OCI-LY1 (cell line): ENCODE data around the gene ANKFY1.

Experiments used
- H2AFZ ChIP-seq: fragments of 200-600 bp; sonication (generic), shearing (Covaris generic); 2 replicates; pipeline ENCODE4 v1.6.0; 2014; ENCODE audit warnings: antibody characterized with exemption, mild to moderate bottlenecking, low read length
- H3F3A ChIP-seq: fragments of 200-600 bp; sonication (generic), shearing (Covaris generic); 2 replicates; pipeline ENCODE4 v1.6.0; 2014; ENCODE audit warnings: mild to moderate bottlenecking, antibody characterized with exemption, low read length, moderate library complexity; ENCODE audit not compliant: insufficient read depth
- H3K27ac ChIP-seq: fragments of 200-600 bp; sonication (generic); 2 replicates; pipeline ENCODE4 v1.5.1; 2014; ENCODE audit warnings: low read length, mixed run types, mild to moderate bottlenecking, low read depth; ENCODE audit not compliant: poor library complexity, severe bottlenecking
- H3K27me3 ChIP-seq: fragments of 200-600 bp; sonication (generic); 2 replicates; pipeline ENCODE4 v1.6.0; 2014; ENCODE audit warnings: antibody characterized with exemption, mild to moderate bottlenecking, low read length, moderate library complexity; ENCODE audit not compliant: insufficient read depth
- H3K36me3 ChIP-seq: fragments of 200-600 bp; sonication (generic); 2 replicates; pipeline ENCODE4 v1.6.1; 2014; ENCODE audit warnings: mild to moderate bottlenecking, antibody characterized with exemption, low read length, moderate library complexity, mixed read lengths; ENCODE audit not compliant: insufficient read depth
- H3K4me1 ChIP-seq: fragments of 200-600 bp; sonication (generic); 2 replicates; pipeline ENCODE4 v1.5.1; 2014; ENCODE audit warnings: mild to moderate bottlenecking, low read length, moderate library complexity; ENCODE audit not compliant: insufficient read depth, severe bottlenecking
- H3K4me2 ChIP-seq: fragments of 200-600 bp; sonication (generic), shearing (Covaris generic); 2 replicates; pipeline ENCODE4 v1.6.1; 2014; ENCODE audit warnings: low read length
- H3K4me3 ChIP-seq: fragments of 200-600 bp; sonication (generic); 2 replicates; pipeline ENCODE4 v1.5.1; 2014; ENCODE audit warnings: low read length, low read depth, mild to moderate bottlenecking, mixed read lengths; ENCODE audit not compliant: poor library complexity, severe bottlenecking
- H3K79me2 ChIP-seq: fragments of 200-600 bp; shearing (Covaris generic); 2 replicates; pipeline ENCODE4 v1.6.1; 2016; ENCODE audit warnings: mixed run types, low read length, mixed read lengths; ENCODE audit not compliant: insufficient read depth
- H3K9ac ChIP-seq: fragments of 200-600 bp; sonication (generic), shearing (Covaris generic); 2 replicates; pipeline ENCODE4 v1.6.1; 2014; ENCODE audit warnings: mild to moderate bottlenecking, low read length, mixed read lengths
- H3K9me2 ChIP-seq: fragments of 200-600 bp; sonication (generic), shearing (Covaris generic); 2 replicates; pipeline ENCODE4 v1.6.1; 2014; ENCODE audit warnings: low read depth, mild to moderate bottlenecking, low read length, mixed read lengths
- H3K9me3 ChIP-seq: fragments of 200-600 bp; shearing (Covaris generic); 2 replicates; pipeline ENCODE4 v1.6.1; 2014; ENCODE audit warnings: low read length, mixed read lengths
- H4K20me1 ChIP-seq: fragments of 200-600 bp; sonication (generic), shearing (Covaris generic); 2 replicates; pipeline ENCODE4 v1.6.0; 2016; ENCODE audit warnings: mild to moderate bottlenecking, low read length; ENCODE audit not compliant: insufficient read depth
- CTCF ChIP-seq: fragments of 200-600 bp; sonication (generic), shearing (Covaris generic); IDR thresholded peaks from 2 replicates; pipeline ENCODE4 v1.5.1; 2017; ENCODE audit warnings: mild to moderate bottlenecking, antibody characterized with exemption, low read length, moderate library complexity, mixed read lengths
- EZH2 ChIP-seq: fragments of 200-600 bp; sonication (generic), shearing (Covaris generic); IDR thresholded peaks from 2 replicates; pipeline ENCODE4 v1.8.0; 2017; ENCODE audit warnings: borderline replicate concordance, mixed run types, mild to moderate bottlenecking, antibody characterized with exemption, low read length, moderate library complexity, mixed read lengths

ANKFY1 gene

GRCh38 chr17:4166419-4166818, 97.4 kb downstream of the ANKFY1 start:
- H2AFZ ChIP-seq = no peak overlapping the region
- H3K4me2 ChIP-seq = no peak overlapping the region
- H3K9ac ChIP-seq = no peak overlapping the region
- H4K20me1 ChIP-seq = no peaks in the 10 kb centered on the region
- H3K36me3 ChIP-seq = peaks cover 76% of the 10 kb centered on the region
- H3K4me1 ChIP-seq = peaks cover 23% of the 10 kb centered on the region
- no peaks in the 10 kb centered on the region for H3K9me3 ChIP-seq
- no peaks in the 10 kb centered on the region for H3K27me3 ChIP-seq
- H3K4me3 ChIP-seq = no peak overlapping the region
- 0 out of 2 replicates have a peak, but pooled peaks cover 4% of the 10 kb centered on the region for H3F3A ChIP-seq
- H3K9me2 ChIP-seq = no peaks in the 10 kb centered on the region
- H3K79me2 ChIP-seq = no peaks in the 10 kb centered on the region
- no peak overlapping the region for H3K27ac ChIP-seq
- TF ChIP-seq CTCF (no peak), EZH2 (no peak)

- Histone ChIP-seq H3K27ac (no peak overlapping the region), H3K9me3 (no peaks in the 10 kb centered on the region), H3K9ac (no peak overlapping the region), H3K4me3 (no peak overlapping the region), H3K27me3 (no peaks in the 10 kb centered on the region), H3K79me2 (no peaks in the 10 kb centered on the region), H3K4me2 (no peak overlapping the region), H4K20me1 (no peaks in the 10 kb centered on the region), H3K36me3 (peaks cover 67% of the 10 kb centered on the region), H3K4me1 (peaks cover 23% of the 10 kb centered on the region), H2AFZ (no peak overlapping the region), H3K9me2 (no peaks in the 10 kb centered on the region), H3F3A (0 out of 2 replicates have a peak, but pooled peaks cover 4% of the 10 kb centered on the region)
- TF ChIP-seq EZH2 (no peak), CTCF (no peak)
Measured at GRCh38 chr17:4165301-4166010, 98.3 kb downstream of the ANKFY1 start.

- no peak overlapping the region for H3K4me3 ChIP-seq
- H3K27ac ChIP-seq = no peak overlapping the region
- no peak overlapping the region for H3K9ac ChIP-seq
- no peaks in the 10 kb centered on the region for H3K27me3 ChIP-seq
- H4K20me1 ChIP-seq = no peaks in the 10 kb centered on the region
- TF ChIP-seq CTCF (no peak), EZH2 (no peak)
- peaks cover 23% of the 10 kb centered on the region for H3K4me1 ChIP-seq
- H3K9me2 ChIP-seq = no peaks in the 10 kb centered on the region
- no peaks in the 10 kb centered on the region for H3K79me2 ChIP-seq
- no peak overlapping the region for H2AFZ ChIP-seq
- 0 out of 2 replicates have a peak, but pooled peaks cover 4% of the 10 kb centered on the region for H3F3A ChIP-seq
- no peak overlapping the region for H3K4me2 ChIP-seq
- H3K36me3 ChIP-seq = peaks cover 52% of the 10 kb centered on the region
- no peaks in the 10 kb centered on the region for H3K9me3 ChIP-seq
Measured at GRCh38 chr17:4163951-4164350, 99.8 kb downstream of the ANKFY1 start.
